HG03159 (cell line): ENCODE data around the gene KDM4C.

Source experiments
- ATAC-seq: cut with Tn5 transposase; IDR thresholded peaks from one replicate; pipeline ENCODE4 v1.9.1; 2021; ENCODE audit warnings: mild to moderate bottlenecking, moderate library complexity; ENCODE audit not compliant: unreplicated experiment

Gene KDM4C

GRCh38 chr9:6960777-6961176 lies 203.0 kb downstream of the KDM4C start:
- ATAC-seq, result peak; percentile 94

- ATAC-seq, result no peak
Measured at GRCh38 chr9:6961845-6962522, 204.2 kb downstream of the KDM4C start.

GRCh38 chr9:6965566-6965965 lies 207.8 kb downstream of the KDM4C start:
- no peak for ATAC-seq

- no peak for ATAC-seq
Measured at GRCh38 chr9:6968271-6968670, 210.5 kb downstream of the KDM4C start.

- ATAC-seq, result no peak
Measured at GRCh38 chr9:6969805-6970204, 212.0 kb downstream of the KDM4C start.

- no peak for ATAC-seq
Measured at GRCh38 chr9:6973089-6973488, 215.3 kb downstream of the KDM4C start.

GRCh38 chr9:6973762-6974161 lies 216.0 kb downstream of the KDM4C start:
- ATAC-seq, result peak; percentile 99

GRCh38 chr9:6975198-6975597 lies 217.4 kb downstream of the KDM4C start:
- no peak for ATAC-seq

- ATAC-seq, result no peak
Measured at GRCh38 chr9:6977761-6978160, 220.0 kb downstream of the KDM4C start.

GRCh38 chr9:6978591-6978990 lies 220.8 kb downstream of the KDM4C start:
- ATAC-seq, result no peak

- no peak for ATAC-seq
Measured at GRCh38 chr9:6984941-6985578, 227.3 kb downstream of the KDM4C start.

- no peak for ATAC-seq
Measured at GRCh38 chr9:6986141-6986815, 228.5 kb downstream of the KDM4C start.

GRCh38 chr9:6987381-6987780 lies 229.6 kb downstream of the KDM4C start:
- no peak for ATAC-seq

GRCh38 chr9:6991418-6991817 lies 233.6 kb downstream of the KDM4C start:
- ATAC-seq, result no peak

GRCh38 chr9:6996061-6996854 lies 238.5 kb downstream of the KDM4C start:
- no peak for ATAC-seq

GRCh38 chr9:6997330-6997729 lies 239.6 kb downstream of the KDM4C start:
- no peak for ATAC-seq

- ATAC-seq, result no peak
Measured at GRCh38 chr9:6999794-7000193, 242.0 kb downstream of the KDM4C start.

- ATAC-seq, result no peak
Measured at GRCh38 chr9:7001571-7001970, 243.8 kb downstream of the KDM4C start.

GRCh38 chr9:7003861-7004260 lies 246.1 kb downstream of the KDM4C start:
- ATAC-seq, result no peak

GRCh38 chr9:7006417-7006816 lies 248.6 kb downstream of the KDM4C start:
- no peak for ATAC-seq

GRCh38 chr9:7008411-7008810 lies 250.6 kb downstream of the KDM4C start:
- ATAC-seq, result no peak
